ENCODE data around the gene LGALS16. TPM values are rescaled to one million over a fixed set of nuclear protein-coding genes. Genes with fewer than 3 reads are reported as not detected.

Gene LGALS16
- total and polyA plus RNA-seq, 10 of the 15 experiments (the other 5 are each of a cell fraction or from before 2014, with no cell fraction given): not detected

DNA sequence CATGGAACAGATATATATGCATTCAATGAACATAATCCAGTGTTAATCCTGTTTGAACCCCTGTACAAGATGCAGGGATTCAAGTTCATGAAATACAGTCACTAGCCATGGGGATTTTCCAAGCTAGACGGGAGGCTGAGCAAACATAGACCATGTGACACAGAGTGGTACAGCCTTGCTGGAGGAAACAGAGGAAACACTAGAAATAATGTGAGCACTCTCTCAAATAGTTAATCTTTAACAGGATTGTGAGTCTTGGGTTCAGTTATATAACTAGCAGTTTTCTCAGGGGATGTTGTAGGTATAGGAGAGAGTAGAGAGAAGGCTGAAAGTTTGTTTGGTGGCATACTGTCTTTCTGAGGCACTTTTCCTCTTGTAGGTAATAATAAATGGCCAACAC lies 13.9 kb upstream of the LGALS16 start:
- Histone ChIP-seq H3K36me3 (ENCODE audit: control insufficient read depth in 2 of 2, insufficient read depth in 2 of 2, low read length in 1 of 2) (no peaks in the 10 kb centered on the region), H3K79me2 (ENCODE audit: control insufficient read depth, insufficient read depth, low read length) (no peaks in the 10 kb centered on the region), H3K9ac (ENCODE audit: control insufficient read depth, insufficient read depth, low read length) (no peak overlapping the region), H3K27me3 (replicated peaks in 1 of 2; ENCODE audit: control insufficient read depth in 2 of 2, insufficient read depth in 2 of 2, low read length in 1 of 2) (0 out of 4 replicates have a peak, but pooled peaks cover 0 to 1% of the 10 kb centered on the region in 2 experiments), H4K20me1 (ENCODE audit: control insufficient read depth, insufficient read depth) (no peaks in the 10 kb centered on the region), H3K4me3 (no peak overlapping the region), H3K4me2 (ENCODE audit: control insufficient read depth, insufficient read depth) (no peak overlapping the region), H2AFZ (ENCODE audit: control insufficient read depth, low read depth, low read length) (no peak overlapping the region), H3K27ac (ENCODE audit: control insufficient read depth, insufficient read depth) (no peak overlapping the region), H3K9me3 (replicated peaks; ENCODE audit: control insufficient read depth, insufficient read depth, low read length) (no peaks in the 10 kb centered on the region), H3K4me1 (ENCODE audit: control insufficient read depth, insufficient read depth, low read length) (no peaks in the 10 kb centered on the region)
- no peak; the same call in 2 of the 3 replicates for ATAC-seq
- POLR2A ChIA-PET: no interaction called here
- in situ Hi-C loops (cut with MboI): no loop called here
- TF ChIP-seq PML (IDR thresholded peaks at IDR 0.05; ENCODE audit: low read length) (no peak), RAD51 (IDR thresholded peaks at IDR 0.05) (peak; percentile 65; the same call in 1 of the 2 replicates)
- no peak for DNase-seq (ENCODE audit: low read depth, low spot score)
- SMC1A ChIA-PET (ENCODE audit: uncharacterized antibody, unreplicated experiment): no interaction called here
- FAIRE-seq: no peak
- BruUV-seq (replicated peaks): no TSS peak
- RAD21 ChIA-PET (ENCODE audit: unreplicated experiment): no interaction called here
- intact Hi-C loops (cut with micrococcal nuclease; ENCODE audit: unreplicated experiment): no loop called here
- 0% methylated on average over 1 of the region's 1 CpG for WGBS (ENCODE audit: insufficient coverage, insufficient replicate concordance, low lambda C conversion rate, missing lambda C conversion rate)
- CTCF ChIA-PET: no interaction called here

DNA sequence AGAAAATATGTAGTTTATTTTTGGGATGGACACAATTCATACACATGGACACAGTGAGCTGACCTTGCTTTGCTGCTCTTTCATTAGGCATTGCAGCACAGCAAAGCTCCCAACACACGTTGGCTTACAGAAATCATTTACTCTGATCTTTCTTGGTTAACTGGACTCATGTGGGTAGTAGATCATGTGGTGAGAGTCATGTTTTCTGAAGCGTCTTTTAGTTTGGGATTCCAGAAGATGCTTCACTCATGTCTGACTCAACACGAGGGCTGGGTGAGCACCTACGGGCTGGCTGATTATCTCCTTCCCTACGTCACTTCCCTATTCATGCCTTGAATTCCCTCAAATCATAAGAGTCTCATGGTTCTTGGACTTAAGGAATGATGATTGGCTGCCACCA lies 12.1 kb upstream of the LGALS16 start:
- no peak overlapping the region for H3K9ac ChIP-seq (ENCODE audit: control insufficient read depth, insufficient read depth, low read length)
- SMC1A ChIA-PET (ENCODE audit: uncharacterized antibody, unreplicated experiment): no interaction called here
- 25% methylated on average over 5 of the region's 5 CpGs for WGBS (ENCODE audit: insufficient coverage, insufficient replicate concordance, low lambda C conversion rate, missing lambda C conversion rate)
- POLR2A ChIA-PET: no interaction called here
- H3K4me1 ChIP-seq (ENCODE audit: control insufficient read depth, insufficient read depth, low read length): no peaks in the 10 kb centered on the region
- H3K36me3 ChIP-seq (ENCODE audit: control insufficient read depth in 2 of 2, insufficient read depth in 2 of 2, low read length in 1 of 2): no peaks in the 10 kb centered on the region
- H3K9me3 ChIP-seq (replicated peaks; ENCODE audit: control insufficient read depth, insufficient read depth, low read length): no peaks in the 10 kb centered on the region
- no TSS peak for BruUV-seq (replicated peaks)
- H3K79me2 ChIP-seq (ENCODE audit: control insufficient read depth, insufficient read depth, low read length): no peaks in the 10 kb centered on the region
- H4K20me1 ChIP-seq (ENCODE audit: control insufficient read depth, insufficient read depth): no peaks in the 10 kb centered on the region
- no peak overlapping the region for H3K4me2 ChIP-seq (ENCODE audit: control insufficient read depth, insufficient read depth)
- H3K27ac ChIP-seq (ENCODE audit: control insufficient read depth, insufficient read depth): no peak overlapping the region
- in situ Hi-C loops (cut with MboI): no loop called here
- CTCF ChIA-PET: no interaction called here
- no peak for FAIRE-seq
- RAD21 ChIA-PET (ENCODE audit: unreplicated experiment): no interaction called here
- H2AFZ ChIP-seq (ENCODE audit: control insufficient read depth, low read depth, low read length): no peak overlapping the region
- ATAC-seq: no peak
- H3K4me3 ChIP-seq: no peak overlapping the region
- H3K27me3 ChIP-seq (replicated peaks in 1 of 2; ENCODE audit: control insufficient read depth in 2 of 2, insufficient read depth in 2 of 2, low read length in 1 of 2): 0 out of 4 replicates have a peak, but pooled peaks cover 0 to 1% of the 10 kb centered on the region in 2 experiments
- intact Hi-C loops (cut with micrococcal nuclease; ENCODE audit: unreplicated experiment): no loop called here
- DNase-seq (ENCODE audit: low read depth, low spot score): no peak
- TF ChIP-seq SMAD1 (IDR thresholded peaks at IDR 0.05; ENCODE audit: low read depth, partially characterized antibody) (no peak), BRCA1 (IDR thresholded peaks at IDR 0.05; ENCODE audit: low read depth, low read length) (no peak), KDM1A (IDR thresholded peaks at IDR 0.05; ENCODE audit: borderline replicate concordance) (no peak), ATF7 (IDR thresholded peaks at IDR 0.05; ENCODE audit: low read depth) (no peak), BHLHE40 (IDR thresholded peaks at IDR 0.05; ENCODE audit: borderline replicate concordance in 1 of 2, low read depth in 2 of 2, low read length in 1 of 2) (no peak), BACH1 (IDR thresholded peaks at IDR 0.05; ENCODE audit: borderline replicate concordance) (no peak), ETV6 (conservative IDR thresholded peaks at IDR 0.05 in 1 of 2, IDR thresholded peaks at IDR 0.05 in 1 of 2; ENCODE audit: borderline replicate concordance in 1 of 2, low read depth in 1 of 2) (no peak), CBX5 (IDR thresholded peaks at IDR 0.05; ENCODE audit: low read depth) (no peak)
- TF ChIP-seq, protein P1, sequence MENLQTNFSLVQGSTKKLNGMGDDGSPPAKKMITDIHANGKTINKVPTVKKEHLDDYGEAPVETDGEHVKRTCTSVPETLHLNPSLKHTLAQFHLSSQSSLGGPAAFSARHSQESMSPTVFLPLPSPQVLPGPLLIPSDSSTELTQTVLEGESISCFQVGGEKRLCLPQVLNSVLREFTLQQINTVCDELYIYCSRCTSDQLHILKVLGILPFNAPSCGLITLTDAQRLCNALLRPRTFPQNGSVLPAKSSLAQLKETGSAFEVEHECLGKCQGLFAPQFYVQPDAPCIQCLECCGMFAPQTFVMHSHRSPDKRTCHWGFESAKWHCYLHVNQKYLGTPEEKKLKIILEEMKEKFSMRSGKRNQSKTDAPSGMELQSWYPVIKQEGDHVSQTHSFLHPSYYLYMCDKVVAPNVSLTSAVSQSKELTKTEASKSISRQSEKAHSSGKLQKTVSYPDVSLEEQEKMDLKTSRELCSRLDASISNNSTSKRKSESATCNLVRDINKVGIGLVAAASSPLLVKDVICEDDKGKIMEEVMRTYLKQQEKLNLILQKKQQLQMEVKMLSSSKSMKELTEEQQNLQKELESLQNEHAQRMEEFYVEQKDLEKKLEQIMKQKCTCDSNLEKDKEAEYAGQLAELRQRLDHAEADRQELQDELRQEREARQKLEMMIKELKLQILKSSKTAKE (IDR thresholded peaks at IDR 0.05; ENCODE audit: low read depth, poor library complexity, severe bottlenecking): no peak
- TF ChIP-seq, protein P2, sequence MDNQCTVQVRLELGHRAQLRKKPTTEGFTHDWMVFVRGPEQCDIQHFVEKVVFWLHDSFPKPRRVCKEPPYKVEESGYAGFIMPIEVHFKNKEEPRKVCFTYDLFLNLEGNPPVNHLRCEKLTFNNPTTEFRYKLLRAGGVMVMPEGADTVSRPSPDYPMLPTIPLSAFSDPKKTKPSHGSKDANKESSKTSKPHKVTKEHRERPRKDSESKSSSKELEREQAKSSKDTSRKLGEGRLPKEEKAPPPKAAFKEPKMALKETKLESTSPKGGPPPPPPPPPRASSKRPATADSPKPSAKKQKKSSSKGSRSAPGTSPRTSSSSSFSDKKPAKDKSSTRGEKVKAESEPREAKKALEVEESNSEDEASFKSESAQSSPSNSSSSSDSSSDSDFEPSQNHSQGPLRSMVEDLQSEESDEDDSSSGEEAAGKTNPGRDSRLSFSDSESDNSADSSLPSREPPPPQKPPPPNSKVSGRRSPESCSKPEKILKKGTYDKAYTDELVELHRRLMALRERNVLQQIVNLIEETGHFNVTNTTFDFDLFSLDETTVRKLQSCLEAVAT (IDR thresholded peaks at IDR 0.05): no peak

Data from GM12878 (cell line).